Tibial nerve (tissue), 3 donors: ENCODE results near the gene CNRIP1.

Experiments
- CTCF ChIP-seq, 5 experiments: fragments of 200-600 bp in 3 of 5; fragments of 450-650 bp in 2 of 5; sonication (generic) in 3 of 5; IDR thresholded peaks; one replicate each; pipeline ENCODE4 v1.5.1; 2016 to 2019; ENCODE audit warnings: antibody characterized with exemption in 5 of 5, mild to moderate bottlenecking in 3 of 5, moderate library complexity in 2 of 5
- POLR2A ChIP-seq, 2 donors: fragments of 450-650 bp; IDR thresholded peaks; one replicate each; pipeline ENCODE4 v1.6.1; 2017; ENCODE audit warnings: antibody characterized with exemption in 2 of 2, mild to moderate bottlenecking in 2 of 2, moderate library complexity in 2 of 2

GRCh38 chr2:68253219-68254068 lies 66.3 kb downstream of the CNRIP1 start:
- TF ChIP-seq CTCF (IDR thresholded peaks at IDR 0.05) (no peak), POLR2A (IDR thresholded peaks at IDR 0.05) (no peak)
